ENCODE measurements around the gene LCN15. TPM values are rescaled to one million over a fixed set of nuclear protein-coding genes. Genes with fewer than 3 reads are reported as not detected.

The LCN15 gene
- total RNA-seq, 4 donors from 2014 or later, result 6.4 to 11.9 TPM; not detected in 2

- in situ Hi-C loops (cut with MboI; ENCODE audit: low pct_ligation_motif_present in 1 of 4, low pct_unique_long_range_greater_than_20kb in 1 of 4, low sequenced_read_pairs in 3 of 4) (no loop called here), intact Hi-C loops (cut with DNase I; ENCODE audit: low total_unique reads) (loop anchor here (5.0 kb wide), 1 partner anchor 42 kb away; the partner anchor contains the start of gene AGPAT2)
- Histone ChIP-seq H3K27me3 (no peaks in the 10 kb centered on the region), H3K4me1 (peaks cover 15 to 34% (median 27%) of the 10 kb centered on the region in 4 donors), H3K36me3 (peaks cover 0 to 13% (median 4%) of the 10 kb centered on the region in 4 donors), H3K9me3 (no peaks in the 10 kb centered on the region), H3K27ac (peak overlapping the region in 1 of 4 donors; percentile 85), H3K4me3 (peak overlapping the region in 2 of 4 donors; percentile 65 to 90)
- no peak for DNase-seq
- WGBS, 2 donors (ENCODE audit: low coverage in 1 of 2), result 78% methylated on average over 7 of the region's 7 CpGs; no CpG with 5 or more reads in 1 of the 2 donors
- no peak for TF ChIP-seq POLR2AphosphoS5 (IDR thresholded peaks at IDR 0.05)
- no peak for TF ChIP-seq POLR2A (IDR thresholded peaks at IDR 0.05)
- no peak for TF ChIP-seq EP300 (IDR thresholded peaks at IDR 0.05; ENCODE audit: low read depth)
- TF ChIP-seq CTCF (IDR thresholded peaks at IDR 0.05), result no peak
Observed at GRCh38 chr9:136729144-136729543, 35.2 kb downstream of the LCN15 start.

- Histone ChIP-seq H3K27me3 (no peaks in the 10 kb centered on the region), H3K4me3 (peak overlapping the region; percentile 14 to 90 (median 68)), H3K9me3 (no peaks in the 10 kb centered on the region), H3K36me3 (peaks cover 0 to 15% (median 6%) of the 10 kb centered on the region in 4 donors), H3K27ac (peak overlapping the region; percentile 80 to 86 (median 84)), H3K4me1 (peaks cover 15 to 34% (median 27%) of the 10 kb centered on the region in 4 donors)
- 1% methylated on average over 43 of the region's 53 CpGs; no CpG with 5 or more reads in 1 of the 2 donors for WGBS, 2 donors (ENCODE audit: low coverage in 1 of 2)
- intact Hi-C loops (cut with DNase I; ENCODE audit: low total_unique reads), result loop anchor here (5.0 kb wide), 1 partner anchor 41 kb away; the partner anchor contains the start of gene AGPAT2
- in situ Hi-C loops (cut with MboI; ENCODE audit: low pct_ligation_motif_present in 1 of 4, low pct_unique_long_range_greater_than_20kb in 1 of 4, low sequenced_read_pairs in 3 of 4), result no loop called here
- DNase-seq, result peak; percentile 31
- TF ChIP-seq EP300 (IDR thresholded peaks at IDR 0.05; ENCODE audit: low read depth) (no peak), CTCF (IDR thresholded peaks at IDR 0.05) (no peak), POLR2A (IDR thresholded peaks at IDR 0.05) (no peak), POLR2AphosphoS5 (IDR thresholded peaks at IDR 0.05) (no peak)
Observed at GRCh38 chr9:136728548-136729123, 35.7 kb downstream of the LCN15 start.

- H3K4me3 ChIP-seq, result peak overlapping the region; percentile 65 to 90 (median 70)
- H3K36me3 ChIP-seq, result peaks cover 0 to 20% (median 9%) of the 10 kb centered on the region in 4 donors
- peak; percentile 92 for DNase-seq
- in situ Hi-C loops (cut with MboI; ENCODE audit: low pct_ligation_motif_present in 1 of 4, low pct_unique_long_range_greater_than_20kb in 1 of 4, low sequenced_read_pairs in 3 of 4), result no loop called here
- H3K9me3 ChIP-seq, result no peaks in the 10 kb centered on the region
- intact Hi-C loops (cut with DNase I; ENCODE audit: low total_unique reads), result loop anchor here (5.0 kb wide), 1 partner anchor 41 kb away; the partner anchor contains the start of gene AGPAT2
- 1% methylated on average over 35 of the region's 66 CpGs; no CpG with 5 or more reads in 1 of the 2 donors for WGBS, 2 donors (ENCODE audit: low coverage in 1 of 2)
- no peaks in the 10 kb centered on the region for H3K27me3 ChIP-seq
- TF ChIP-seq POLR2A (IDR thresholded peaks at IDR 0.05), result peak; percentile 99
- peak; percentile 77 to 95 (median 87) for TF ChIP-seq CTCF (IDR thresholded peaks at IDR 0.05)
- no peak for TF ChIP-seq EP300 (IDR thresholded peaks at IDR 0.05; ENCODE audit: low read depth)
- TF ChIP-seq POLR2AphosphoS5 (IDR thresholded peaks at IDR 0.05), result peak; percentile 99 to 100 (median 100)
- H3K27ac ChIP-seq, result peak overlapping the region; percentile 80 to 86 (median 84)
- H3K4me1 ChIP-seq, result peaks cover 15 to 34% (median 27%) of the 10 kb centered on the region in 4 donors
Observed at GRCh38 chr9:136728080-136728547, 36.2 kb downstream of the LCN15 start.

GRCh38 chr9:136726631-136727191 lies 37.6 kb downstream of the LCN15 start:
- TF ChIP-seq POLR2A (IDR thresholded peaks at IDR 0.05), result no peak
- TF ChIP-seq CTCF (IDR thresholded peaks at IDR 0.05), result peak; percentile 24 to 68 (median 40)
- in situ Hi-C loops (cut with MboI; ENCODE audit: low pct_ligation_motif_present in 1 of 4, low pct_unique_long_range_greater_than_20kb in 1 of 4, low sequenced_read_pairs in 3 of 4) (no loop called here), intact Hi-C loops (cut with DNase I; ENCODE audit: low total_unique reads) (loop anchor here (5.0 kb wide), 1 partner anchor 39 kb away; the partner anchor contains the start of gene AGPAT2)
- Histone ChIP-seq H3K4me1 (peaks cover 15 to 36% (median 29%) of the 10 kb centered on the region in 4 donors), H3K27ac (peak overlapping the region in 2 of 4 donors; percentile 84 to 85), H3K4me3 (peak overlapping the region in 3 of 4 donors; percentile 65 to 90 (median 72)), H3K36me3 (peaks cover 0 to 22% (median 9%) of the 10 kb centered on the region in 4 donors), H3K27me3 (no peaks in the 10 kb centered on the region), H3K9me3 (no peaks in the 10 kb centered on the region)
- no peak for DNase-seq
- WGBS, 2 donors (ENCODE audit: low coverage in 1 of 2), result 3 to 19% methylated on average over 5 to 18 of the region's 18 CpGs

Measured in transverse colon (tissue), 4 donors.